Glutamatergic neuron (in vitro differentiated cells): ENCODE data around the gene NIPA2. TPM values are rescaled to one million over a fixed set of nuclear protein-coding genes. Genes with fewer than 3 reads are reported as not detected.
A peak's percentile ranks its signal among the peaks of the same experiment; 100 is the strongest.

Experiments used
- DNase-seq: peaks from one replicate; pipeline ENCODE4 v3.0.0; 2022
- H3K27ac Mint-ChIP-seq: one replicate; pipeline ENCODE4 v1.8.0; 2020; ENCODE audit warnings: mild to moderate bottlenecking, mixed read lengths, inconsistent platforms; ENCODE audit not compliant: unreplicated experiment
- H3K27me3 Mint-ChIP-seq: one replicate; pipeline ENCODE4 v1.8.0; 2020; ENCODE audit warnings: mild to moderate bottlenecking, moderate library complexity, mixed read lengths, inconsistent platforms; ENCODE audit not compliant: unreplicated experiment
- H3K36me3 Mint-ChIP-seq: one replicate; pipeline ENCODE4 v1.8.0; 2020; ENCODE audit warnings: mild to moderate bottlenecking, mixed read lengths, inconsistent platforms; ENCODE audit not compliant: unreplicated experiment
- H3K4me1 Mint-ChIP-seq: one replicate; pipeline ENCODE4 v1.8.0; 2020; ENCODE audit warnings: mild to moderate bottlenecking, low read depth, mixed read lengths, inconsistent platforms; ENCODE audit not compliant: unreplicated experiment
- H3K4me3 Mint-ChIP-seq: one replicate; pipeline ENCODE4 v1.8.0; 2020; ENCODE audit warnings: mild to moderate bottlenecking, mixed read lengths, inconsistent platforms; ENCODE audit not compliant: unreplicated experiment
- H3K9me3 Mint-ChIP-seq: one replicate; pipeline ENCODE4 v1.8.0; 2020; ENCODE audit warnings: mild to moderate bottlenecking, moderate library complexity, mixed read lengths, inconsistent platforms; ENCODE audit not compliant: unreplicated experiment
- CTCF ChIP-seq: fragments of 200-600 bp; sonication (generic); IDR thresholded peaks from one replicate; pipeline ENCODE4 v1.5.0; 2021; ENCODE audit not compliant: partially characterized antibody, unreplicated experiment
- total RNA-seq: library from RNA; stranded (reverse); fragmentation: NEBNext Ultra II Directional; extraction: Animal tissue kit (Norgen Biotek cat#: 25700); gene quantifications from one replicate; pipeline ENCODE4 v1.2.1, GENCODE V29; 2021; ENCODE audit not compliant: unreplicated experiment

Gene NIPA2
- total RNA-seq, 1 donor from 2014 or later = 121 TPM

GRCh38 chr15:22883196-22883595 lies 44.7 kb downstream of the NIPA2 start:
- Mint-ChIP-seq H3K36me3 (peaks cover 9% of the 10 kb centered on the region), H3K4me1 (peaks cover 29% of the 10 kb centered on the region), H3K27me3 (peaks cover 11% of the 10 kb centered on the region), H3K4me3 (no peak overlapping the region), H3K27ac (no peak overlapping the region), H3K9me3 (peaks cover 12% of the 10 kb centered on the region)
- TF ChIP-seq CTCF = no peak
- DNase-seq = no peak

- no peak for TF ChIP-seq CTCF
- Mint-ChIP-seq H3K9me3 (peaks cover 8% of the 10 kb centered on the region), H3K27ac (no peak overlapping the region), H3K4me1 (peaks cover 26% of the 10 kb centered on the region), H3K36me3 (peaks cover 9% of the 10 kb centered on the region), H3K27me3 (peaks cover 10% of the 10 kb centered on the region), H3K4me3 (no peak overlapping the region)
- no peak for DNase-seq
Observed at GRCh38 chr15:22884344-22884743, 45.9 kb downstream of the NIPA2 start.

- Mint-ChIP-seq H3K27me3 (peaks cover 12% of the 10 kb centered on the region), H3K27ac (peak overlapping the region; percentile 2), H3K36me3 (peaks cover 9% of the 10 kb centered on the region), H3K9me3 (peaks cover 10% of the 10 kb centered on the region), H3K4me3 (no peak overlapping the region), H3K4me1 (peaks cover 29% of the 10 kb centered on the region)
- no peak for DNase-seq
- no peak for TF ChIP-seq CTCF
Observed at GRCh38 chr15:22885120-22885519, 46.7 kb downstream of the NIPA2 start.

- no peak for TF ChIP-seq CTCF
- Mint-ChIP-seq H3K27me3 (peaks cover 12% of the 10 kb centered on the region), H3K27ac (peak overlapping the region; percentile 96), H3K4me1 (peaks cover 28% of the 10 kb centered on the region), H3K4me3 (peak overlapping the region; percentile 54), H3K9me3 (peaks cover 10% of the 10 kb centered on the region), H3K36me3 (peaks cover 10% of the 10 kb centered on the region)
- peak; percentile 68 for DNase-seq
Observed at GRCh38 chr15:22887157-22887951, 48.9 kb downstream of the NIPA2 start.

- no peak for TF ChIP-seq CTCF
- peaks cover 18% of the 10 kb centered on the region for H3K36me3 Mint-ChIP-seq
- no peak for DNase-seq
- peaks cover 30% of the 10 kb centered on the region for H3K4me1 Mint-ChIP-seq
- H3K4me3 Mint-ChIP-seq = peak overlapping the region; percentile 54
- peaks cover 12% of the 10 kb centered on the region for H3K27me3 Mint-ChIP-seq
- peaks cover 10% of the 10 kb centered on the region for H3K9me3 Mint-ChIP-seq
- H3K27ac Mint-ChIP-seq = peak overlapping the region; percentile 96
Observed at GRCh38 chr15:22888120-22888859, 49.8 kb downstream of the NIPA2 start.
